H9 (cell line): ENCODE results near the gene ENDOV. TPM values are rescaled to one million over a fixed set of nuclear protein-coding genes. Genes with fewer than 3 reads are reported as not detected.

Source experiments
- DNase-seq: peaks from one replicate; pipeline ENCODE4 v3.0.0-alpha.2; 2017
- H2AFZ ChIP-seq: one replicate; pipeline ENCODE4 v1.6.1; 2013; ENCODE audit warnings: mild to moderate bottlenecking, low read length, control low read depth, moderate library complexity
- H2AK5ac ChIP-seq: 2 replicates; pipeline ENCODE4 v1.6.1; 2013; ENCODE audit warnings: low read length, control low read depth, mixed read lengths; ENCODE audit not compliant: insufficient read length
- H2BK120ac ChIP-seq: one replicate; pipeline ENCODE4 v1.6.1; 2013; ENCODE audit warnings: low read depth, mild to moderate bottlenecking, low read length, control low read depth, inconsistent platforms; ENCODE audit not compliant: poor library complexity, severe bottlenecking
- H2BK12ac ChIP-seq: 2 replicates; pipeline ENCODE4 v1.6.1; 2013; ENCODE audit warnings: low read length, control low read depth, mixed read lengths, low read depth; ENCODE audit not compliant: insufficient read length
- H2BK15ac ChIP-seq: 2 replicates; pipeline ENCODE4 v1.6.1; 2013; ENCODE audit warnings: low read depth, low read length, control low read depth
- H2BK20ac ChIP-seq: one replicate; pipeline ENCODE4 v1.6.1; 2013; ENCODE audit warnings: low read depth, mild to moderate bottlenecking, low read length, control low read depth, inconsistent platforms; ENCODE audit not compliant: poor library complexity, severe bottlenecking
- H2BK5ac ChIP-seq: 2 replicates; pipeline ENCODE4 v1.6.1; 2013; ENCODE audit warnings: low read length, control low read depth, mixed read lengths; ENCODE audit not compliant: insufficient read length
- H3K14ac ChIP-seq: 2 replicates; pipeline ENCODE4 v1.6.1; 2013; ENCODE audit warnings: low read length, control low read depth; ENCODE audit not compliant: insufficient read depth
- H3K18ac ChIP-seq: 2 replicates; pipeline ENCODE4 v1.6.1; 2013; ENCODE audit warnings: low read depth, mild to moderate bottlenecking, mixed read lengths, low read length, control low read depth; ENCODE audit not compliant: insufficient read length
- H3K23ac ChIP-seq: 2 replicates; pipeline ENCODE4 v1.6.1; 2013; ENCODE audit warnings: low read length, control low read depth, mixed read lengths, low read depth; ENCODE audit not compliant: insufficient read length
- H3K23me2 ChIP-seq: 2 replicates; pipeline ENCODE4 v1.6.1; 2013; ENCODE audit warnings: low read depth, mild to moderate bottlenecking, mixed read lengths, low read length, control low read depth; ENCODE audit not compliant: insufficient read length, poor library complexity, severe bottlenecking
- H3K27ac ChIP-seq: 2 replicates; pipeline ENCODE4 v1.5.1; 2013; ENCODE audit warnings: low read length, control low read depth, mixed read lengths, low read depth; ENCODE audit not compliant: insufficient read length
- H3K27me3 ChIP-seq: 2 replicates; pipeline ENCODE4 v1.6.1; 2013; ENCODE audit warnings: low read length, control low read depth, inconsistent platforms; ENCODE audit not compliant: insufficient read depth
- H3K4ac ChIP-seq: 2 replicates; pipeline ENCODE4 v1.6.1; 2013; ENCODE audit warnings: low read depth, mild to moderate bottlenecking, control low read depth, inconsistent platforms, low read length, moderate library complexity
- H3K4me1 ChIP-seq: 2 replicates; pipeline ENCODE4 v1.6.1; 2013; ENCODE audit warnings: low read length, control low read depth, inconsistent platforms; ENCODE audit not compliant: insufficient read depth
- H3K4me2 ChIP-seq: 2 replicates; pipeline ENCODE4 v1.6.1; 2013; ENCODE audit warnings: low read length, control low read depth, mixed read lengths; ENCODE audit not compliant: insufficient read length, insufficient read depth
- H3K56ac ChIP-seq: 2 replicates; pipeline ENCODE4 v1.6.1; 2013; ENCODE audit warnings: low read depth, mild to moderate bottlenecking, mixed read lengths, low read length, control low read depth; ENCODE audit not compliant: insufficient read length
- H3K79me1 ChIP-seq: 2 replicates; pipeline ENCODE4 v1.6.1; 2013; ENCODE audit warnings: low read depth, mild to moderate bottlenecking, moderate library complexity, low read length, control low read depth, inconsistent platforms; ENCODE audit not compliant: insufficient read depth, poor library complexity, severe bottlenecking
- H3K79me2 ChIP-seq: 2 replicates; pipeline ENCODE4 v1.6.1; 2013; ENCODE audit warnings: low read length, control low read depth, inconsistent platforms; ENCODE audit not compliant: insufficient read depth
- H3K9ac ChIP-seq: 2 replicates; pipeline ENCODE4 v1.6.1; 2013; ENCODE audit warnings: low read length, control low read depth, mixed read lengths; ENCODE audit not compliant: insufficient read length; ENCODE audit errors: extremely low read depth
- H3K9me3 ChIP-seq: one replicate; pipeline ENCODE4 v1.6.1; 2013; ENCODE audit warnings: low read depth, low read length, inconsistent platforms; ENCODE audit not compliant: control insufficient read depth
- H3T11ph ChIP-seq: one replicate; pipeline ENCODE4 v1.6.1; 2013; ENCODE audit warnings: mild to moderate bottlenecking, low read length, control low read depth, inconsistent platforms
- H4K20me1 ChIP-seq: one replicate; pipeline ENCODE4 v1.6.1; 2013; ENCODE audit not compliant: control insufficient read depth, insufficient read length, insufficient read depth
- H4K5ac ChIP-seq: 2 replicates; pipeline ENCODE4 v1.6.1; 2013; ENCODE audit warnings: low read depth, mild to moderate bottlenecking, mixed read lengths, low read length, control low read depth; ENCODE audit not compliant: insufficient read length
- H4K8ac ChIP-seq: replicated peaks from 2 replicates; pipeline ENCODE4 v1.6.1; 2013; ENCODE audit warnings: low read length, control low read depth, mixed read lengths, low read depth; ENCODE audit not compliant: insufficient read length
- H4K91ac ChIP-seq: 2 replicates; pipeline ENCODE4 v1.6.1; 2013; ENCODE audit warnings: low read depth, mild to moderate bottlenecking, moderate library complexity, mixed read lengths, low read length, control low read depth; ENCODE audit not compliant: insufficient read length
- H3K27ac Mint-ChIP-seq, 3 experiments: 2 replicates in 2 of 3; 3 replicates in 1 of 3; pipeline ENCODE4 v1.8.0; 2020 to 2021; ENCODE audit warnings: mixed read lengths in 3 of 3, mild to moderate bottlenecking in 1 of 3, moderate library complexity in 1 of 3
- H3K27me3 Mint-ChIP-seq: 2 replicates; pipeline ENCODE4 v1.8.0; 2021; ENCODE audit warnings: low read depth, mild to moderate bottlenecking, moderate library complexity, mixed read lengths
- H3K36me3 Mint-ChIP-seq, 3 experiments: 2 replicates in 2 of 3; 3 replicates in 1 of 3; pipeline ENCODE4 v1.8.0; 2020 to 2021; ENCODE audit warnings: low read depth in 3 of 3, mixed read lengths in 3 of 3; ENCODE audit not compliant: insufficient read depth in 1 of 3
- H3K4me1 Mint-ChIP-seq, 2 experiments: 2 replicates each; pipeline ENCODE4 v1.8.0; 2020; ENCODE audit warnings: mixed read lengths in 2 of 2
- H3K4me3 Mint-ChIP-seq, 2 experiments: 2 replicates in 1 of 2; 3 replicates in 1 of 2; pipeline ENCODE4 v1.8.0; 2020 to 2021; ENCODE audit warnings: mild to moderate bottlenecking in 2 of 2, mixed read lengths in 2 of 2, moderate library complexity in 1 of 2
- H3K9me3 Mint-ChIP-seq, 2 experiments: 2 replicates in 1 of 2; 3 replicates in 1 of 2; pipeline ENCODE4 v1.8.0; 2020; ENCODE audit warnings: mild to moderate bottlenecking in 2 of 2, mixed read lengths in 2 of 2, moderate library complexity in 1 of 2
- WGBS: extraction: QIAGEN DNeasy Blood & Tissue Kit; methylation state at CpG from one replicate; pipeline ENCODE4 v1.1.7; 2013; ENCODE audit warnings: missing lambda C conversion rate, low lambda C conversion rate, mixed read lengths; ENCODE audit not compliant: insufficient read length; ENCODE audit errors: extremely low coverage; 5-methylcytosine and 5-hydroxymethylcytosine counted together
- total RNA-seq: library from RNA; stranded (reverse); gene quantifications from 2 replicates; pipeline ENCODE4 v1.2.1, GENCODE V29; 2021
- TF ChIP-seq, protein P1 (sequence below): fragments of 200-600 bp; sonication (generic); conservative IDR thresholded peaks from 3 replicates; pipeline ENCODE4 v1.8.0; 2021; ENCODE audit warnings: antibody characterized with exemption, mild to moderate bottlenecking

Gene ENDOV
- total RNA-seq, 1 experiment from 2014 or later: 17.1 TPM

DNA sequence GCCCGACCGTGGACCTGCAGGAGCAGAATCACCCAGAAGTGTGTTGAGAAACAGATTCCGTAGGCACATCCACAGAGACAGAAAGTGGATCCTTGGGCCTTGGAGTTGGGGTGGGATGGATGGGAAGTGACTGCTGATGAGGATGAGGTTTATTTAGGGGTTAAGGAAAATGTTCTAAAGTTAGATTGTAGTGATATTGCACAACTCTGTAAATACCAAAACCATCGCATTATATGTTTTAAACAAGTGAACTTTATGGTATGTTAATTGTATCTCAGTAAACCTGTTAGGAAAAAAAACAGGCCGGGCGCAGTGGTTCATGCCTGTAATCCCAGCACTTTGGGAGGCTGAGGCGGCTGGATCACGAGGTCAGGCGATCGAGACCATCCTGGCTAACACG lies 3.6 kb downstream of the ENDOV start:
- Histone ChIP-seq H2AFZ (no peak overlapping the region), H3K23me2 (peaks cover 9% of the 10 kb centered on the region), H2BK15ac (no peak overlapping the region), H2BK12ac (no peak overlapping the region), H3K27ac (no peak overlapping the region), H3K4me1 (no peaks in the 10 kb centered on the region; the same call in 1 of the 2 replicates), H2BK120ac (no peak overlapping the region), H3K79me2 (no peaks in the 10 kb centered on the region), H4K91ac (no peak overlapping the region), H4K8ac (no peak overlapping the region), H2BK5ac (no peak overlapping the region), H4K20me1 (no peaks in the 10 kb centered on the region), H3K9me3 (no peaks in the 10 kb centered on the region), H3K56ac (no peak overlapping the region), H3T11ph (no peak overlapping the region), H3K23ac (no peak overlapping the region), H3K79me1 (no peaks in the 10 kb centered on the region), H3K4me2 (no peak overlapping the region), H3K4ac (no peak overlapping the region), H4K5ac (no peak overlapping the region), H2BK20ac (no peak overlapping the region), H3K14ac (no peak overlapping the region), H3K27me3 (no peaks in the 10 kb centered on the region; the same call in 1 of the 2 replicates), H3K18ac (no peak overlapping the region), H3K9ac (no peak overlapping the region), H2AK5ac (no peak overlapping the region)
- Mint-ChIP-seq H3K27me3 (peaks cover 10% of the 10 kb centered on the region), H3K9me3 (no peaks in the 10 kb centered on the region; a peak in 1 of 5 replicates), H3K4me1 (peaks cover 10 to 18% of the 10 kb centered on the region in 2 experiments), H3K27ac (no peak overlapping the region), H3K36me3 (peaks cover 2 to 12% (median 12%) of the 10 kb centered on the region in 3 experiments; a peak in 3 of 7 replicates), H3K4me3 (no peak overlapping the region)
- TF ChIP-seq, protein P1, sequence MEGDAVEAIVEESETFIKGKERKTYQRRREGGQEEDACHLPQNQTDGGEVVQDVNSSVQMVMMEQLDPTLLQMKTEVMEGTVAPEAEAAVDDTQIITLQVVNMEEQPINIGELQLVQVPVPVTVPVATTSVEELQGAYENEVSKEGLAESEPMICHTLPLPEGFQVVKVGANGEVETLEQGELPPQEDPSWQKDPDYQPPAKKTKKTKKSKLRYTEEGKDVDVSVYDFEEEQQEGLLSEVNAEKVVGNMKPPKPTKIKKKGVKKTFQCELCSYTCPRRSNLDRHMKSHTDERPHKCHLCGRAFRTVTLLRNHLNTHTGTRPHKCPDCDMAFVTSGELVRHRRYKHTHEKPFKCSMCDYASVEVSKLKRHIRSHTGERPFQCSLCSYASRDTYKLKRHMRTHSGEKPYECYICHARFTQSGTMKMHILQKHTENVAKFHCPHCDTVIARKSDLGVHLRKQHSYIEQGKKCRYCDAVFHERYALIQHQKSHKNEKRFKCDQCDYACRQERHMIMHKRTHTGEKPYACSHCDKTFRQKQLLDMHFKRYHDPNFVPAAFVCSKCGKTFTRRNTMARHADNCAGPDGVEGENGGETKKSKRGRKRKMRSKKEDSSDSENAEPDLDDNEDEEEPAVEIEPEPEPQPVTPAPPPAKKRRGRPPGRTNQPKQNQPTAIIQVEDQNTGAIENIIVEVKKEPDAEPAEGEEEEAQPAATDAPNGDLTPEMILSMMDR: no peak
- WGBS: no CpG with 5 or more reads among the region's 11 CpGs
- no peak for DNase-seq
